Endothelial cell of umbilical vein (primary cell): Measurements from ENCODE around the gene CLDN16. TPM values are rescaled to one million over a fixed set of nuclear protein-coding genes. Genes with fewer than 3 reads are reported as not detected.

ENCODE experiments used
- BruUV-seq: library from RNA; stranded (reverse); fragments of 400-500 nt; replicated peaks from 2 replicates; lab custom pipeline; 2021; lab: Mats Ljungman, UMichigan
- CTCF ChIA-PET: fragments of 300-600, 350-600 bp; sonication (Branson Sonifier 250); formaldehyde crosslinking; loops from one replicate; lab custom pipeline; 2021; ENCODE audit warnings: antibody characterized with exemption, inconsistent platforms; lab: Charles Lee
- POLR2A ChIA-PET: fragments of 300-600, 350-600 bp; sonication (Branson Sonifier 250); formaldehyde crosslinking; loops from one replicate; lab custom pipeline; 2021; ENCODE audit warnings: antibody characterized with exemption, inconsistent platforms; lab: Charles Lee
- DNase-seq: peaks from one replicate; pipeline ENCODE4 v3.0.0-alpha.2; 2011; ENCODE audit warnings: low read depth, low spot score
- FAIRE-seq: peaks from 2 replicates; lab custom pipeline; 2011; peaks lifted over from hg19 to GRCh38; lab: Jason Lieb, UNC
- H2AFZ ChIP-seq: 2 replicates; pipeline ENCODE4 v1.6.0; 2012; ENCODE audit warnings: low read depth, low read length, control low read depth, inconsistent platforms
- H3K27ac ChIP-seq: 2 replicates; pipeline ENCODE4 v1.5.1; 2011; ENCODE audit warnings: low read depth, mild to moderate bottlenecking, control low read depth, low read length, moderate library complexity; ENCODE audit not compliant: insufficient read depth
- H3K27me3 ChIP-seq, 2 experiments: 2 replicates each; pipeline versions ENCODE4 v1.6.0 to v1.6.1; 2011; ENCODE audit warnings: low read length in 2 of 2, mixed read lengths in 1 of 2; ENCODE audit not compliant: control insufficient read depth in 2 of 2, insufficient read depth in 2 of 2
- H3K36me3 ChIP-seq, 2 experiments: 2 replicates in 1 of 2; 3 replicates in 1 of 2; pipeline ENCODE4 v1.5.1; 2011; ENCODE audit warnings: low read length in 2 of 2, mild to moderate bottlenecking in 1 of 2, moderate library complexity in 1 of 2; ENCODE audit not compliant: control insufficient read depth in 2 of 2, insufficient read depth in 2 of 2; ENCODE audit errors: extremely low read depth in 1 of 2
- H3K4me1 ChIP-seq: 3 replicates; pipeline ENCODE4 v1.5.1; 2011; ENCODE audit warnings: mild to moderate bottlenecking, low read length; ENCODE audit not compliant: control insufficient read depth, insufficient read depth; ENCODE audit errors: extremely low read depth
- H3K4me2 ChIP-seq: 2 replicates; pipeline ENCODE4 v1.6.1; 2011; ENCODE audit warnings: low read length, control low read depth, mixed read lengths; ENCODE audit not compliant: insufficient read depth
- H3K4me3 ChIP-seq, 3 experiments: fragments of 200-600 bp in 1 of 3; sonication (generic), shearing (Covaris generic) in 1 of 3; replicated peaks in 1 of 3; 2 replicates each; pipeline ENCODE4 v1.5.1; 2011 to 2016; ENCODE audit warnings: control low read depth in 3 of 3, low read length in 3 of 3, mild to moderate bottlenecking in 2 of 3, inconsistent platforms in 1 of 3, low read depth in 1 of 3, moderate library complexity in 1 of 3; ENCODE audit not compliant: insufficient read depth in 1 of 3
- H3K79me2 ChIP-seq: 2 replicates; pipeline ENCODE4 v1.6.0; 2012; ENCODE audit warnings: low read length, inconsistent platforms; ENCODE audit not compliant: control insufficient read depth, insufficient read depth
- H3K9ac ChIP-seq: replicated peaks from 2 replicates; pipeline ENCODE3; 2011; ENCODE audit warnings: low read length, control low read depth; ENCODE audit not compliant: insufficient read depth; ENCODE audit errors: extremely low read depth
- H3K9me1 ChIP-seq: replicated peaks from 3 replicates; pipeline ENCODE4 v1.6.0; 2011; ENCODE audit warnings: mild to moderate bottlenecking, low read length; ENCODE audit not compliant: control insufficient read depth, insufficient read depth; ENCODE audit errors: extremely low read depth
- H3K9me3 ChIP-seq: replicated peaks from 2 replicates; pipeline ENCODE4 v1.5.1; 2012; ENCODE audit warnings: low read length, inconsistent platforms; ENCODE audit not compliant: control insufficient read depth, insufficient read depth
- H4K20me1 ChIP-seq: replicated peaks from 2 replicates; pipeline ENCODE3; 2011; ENCODE audit warnings: mild to moderate bottlenecking, low read length; ENCODE audit not compliant: control insufficient read depth, insufficient read depth; ENCODE audit errors: extremely low read depth
- CTCF ChIP-seq, 2 donors: IDR thresholded peaks; 1 replicate in 1 of 2; 2 replicates in 1 of 2; pipeline ENCODE4 v1.5.1; 2011; ENCODE audit warnings: low read length in 2 of 2, mild to moderate bottlenecking in 2 of 2, moderate library complexity in 2 of 2, control low read depth in 1 of 2, inconsistent platforms in 1 of 2, low read depth in 1 of 2; ENCODE audit not compliant: insufficient read depth in 1 of 2; ENCODE audit errors: extremely low read depth in 1 of 2
- EZH2 ChIP-seq: IDR thresholded peaks from 2 replicates; pipeline ENCODE4 v1.6.1; 2012; ENCODE audit warnings: borderline replicate concordance, low read depth, mild to moderate bottlenecking, moderate library complexity, low read length, inconsistent platforms; ENCODE audit not compliant: severe bottlenecking
- FOS ChIP-seq: IDR thresholded peaks from 2 replicates; pipeline ENCODE4 v1.6.1; 2011; ENCODE audit warnings: mild to moderate bottlenecking, low read length, moderate library complexity, borderline replicate concordance; ENCODE audit not compliant: insufficient read depth
- GATA2 ChIP-seq: IDR thresholded peaks from 2 replicates; pipeline ENCODE4 v1.7.0; 2011; ENCODE audit warnings: low read depth, mild to moderate bottlenecking, moderate library complexity, mixed read lengths, low read length; ENCODE audit not compliant: insufficient read length, insufficient read depth
- JUN ChIP-seq: IDR thresholded peaks from 2 replicates; pipeline ENCODE4 v1.6.1; 2011; ENCODE audit warnings: borderline replicate concordance, low read depth; ENCODE audit not compliant: insufficient read length, insufficient read depth
- MAX ChIP-seq: IDR thresholded peaks from 2 replicates; pipeline ENCODE4 v1.6.1; 2011; ENCODE audit not compliant: insufficient read depth, insufficient read length
- MYC ChIP-seq: IDR thresholded peaks from one replicate; pipeline ENCODE4 v1.6.1; 2011; ENCODE audit warnings: mild to moderate bottlenecking, low read depth, low read length
- POLR2A ChIP-seq: IDR thresholded peaks from 2 replicates; pipeline ENCODE4 v1.6.1; 2012; ENCODE audit warnings: low read depth, mild to moderate bottlenecking, control low read depth, low read length
- POLR2AphosphoS5 ChIP-seq: IDR thresholded peaks from 2 replicates; pipeline ENCODE4 v1.6.1; 2012; ENCODE audit warnings: low read depth, mild to moderate bottlenecking, control low read depth, low read length, moderate library complexity; ENCODE audit not compliant: insufficient read depth
- dilution Hi-C: fragments of 300-500 bp; cut with MboI; formaldehyde crosslinking; loops from one replicate; pipeline ENCODE4 v1.15.0; 2019; ENCODE audit warnings: low sequenced_read_pairs; ENCODE audit not compliant: extremely low pct_ligation_motif_present
- intact Hi-C: fragments of 100-400 bp; cut with micrococcal nuclease; formaldehyde crosslinking; loops from one replicate; pipeline ENCODE4 v1.10.0; 2022
- polyA plus RNA-seq, 4 experiments: library from polyadenylated mRNA; depleted of rRNA in 3 of 4; stranded (reverse) in 3 of 4; unstranded in 1 of 4; fragments of >200 nt; gene quantifications; 2 replicates each; pipeline versions ENCODE4 v1.2.1 to v1.2.3, GENCODE V29; 2011 to 2012; ENCODE audit warnings: missing spikeins in 1 of 4
- total RNA-seq: library from RNA; stranded (reverse); gene quantifications from 2 replicates; pipeline ENCODE4 v1.2.3, GENCODE V29; 2021

CLDN16 gene
- total and polyA plus RNA-seq, 2 donors (not counting 3 experiments of a cell fraction or from before 2014, with no cell fraction given) = 0.01 TPM; not detected in 1

GRCh38 chr3:190401963-190402362 is 14.0 kb downstream of the CLDN16 start:
- Histone ChIP-seq H3K27ac (peak overlapping the region; percentile 61), H3K4me2 (peak overlapping the region; percentile 51), H3K36me3 (no peaks in the 10 kb centered on the region), H3K4me3 (no peak overlapping the region), H3K9me1 (no peaks in the 10 kb centered on the region), H3K79me2 (no peaks in the 10 kb centered on the region), H2AFZ (peak overlapping the region; percentile 73), H3K9me3 (no peaks in the 10 kb centered on the region), H4K20me1 (no peaks in the 10 kb centered on the region), H3K27me3 (no peaks in the 10 kb centered on the region), H3K9ac (peak overlapping the region; percentile 25), H3K4me1 (peaks cover 13% of the 10 kb centered on the region)
- FAIRE-seq (peak; percentile 86), DNase-seq (peak; percentile 77)
- intact Hi-C loops (loop anchor here (1.0 kb wide), 2 partner anchors 16 to 57 kb away; no protein-coding TSS in a partner anchor), dilution Hi-C loops (no loop called here)
- ChIA-PET POLR2A (no interaction called here), CTCF (interaction anchor here (0.7 to 4.9 kb wide), 14 partner anchors 9 to 441 kb away, joined by 3 to 17 read pairs (median 5); no protein-coding TSS in a partner anchor)
- TF ChIP-seq EZH2 (no peak), GATA2 (peak; percentile 65), CTCF (IDR thresholded peaks at IDR 0.05; ENCODE audit: extremely low read depth in 1 of 2, insufficient read depth in 1 of 2, low read depth in 1 of 2, low read length in 2 of 2) (no peak), POLR2AphosphoS5 (peak; percentile 46), MAX (no peak), FOS (peak; percentile 58), JUN (peak; percentile 60), MYC (no peak), POLR2A (no peak)
- no TSS peak for BruUV-seq
